Mesendoderm (in vitro differentiated cells): Measurements from ENCODE around the gene CACTIN.

Experiments
- DNase-seq: peaks from one replicate; pipeline ENCODE4 v3.0.0; 2013
- H2AK5ac ChIP-seq: 2 replicates; pipeline ENCODE4 v1.6.1; 2013; ENCODE audit warnings: low read length, inconsistent platforms
- H2BK120ac ChIP-seq: 2 replicates; pipeline ENCODE4 v1.6.1; 2013; ENCODE audit warnings: low read depth, mild to moderate bottlenecking, low read length, moderate library complexity, mixed read lengths
- H2BK15ac ChIP-seq: replicated peaks from 2 replicates; pipeline ENCODE4 v1.6.1; 2013; ENCODE audit warnings: low read depth, mild to moderate bottlenecking, moderate library complexity
- H2BK5ac ChIP-seq: 2 replicates; pipeline ENCODE4 v1.6.1; 2013; ENCODE audit warnings: low read length, inconsistent platforms
- H3K18ac ChIP-seq: 2 replicates; pipeline ENCODE4 v1.6.1; 2013; ENCODE audit warnings: mild to moderate bottlenecking, low read length, mixed read lengths
- H3K23ac ChIP-seq: one replicate; pipeline ENCODE4 v1.6.1; 2013; ENCODE audit warnings: low read length
- H3K27ac ChIP-seq: 2 replicates; pipeline ENCODE4 v1.5.1; 2013; ENCODE audit warnings: low read depth, mild to moderate bottlenecking, inconsistent platforms, low read length, moderate library complexity
- H3K27me3 ChIP-seq: 2 replicates; pipeline ENCODE4 v1.6.1; 2013; ENCODE audit warnings: low read length, control low read depth, mild to moderate bottlenecking, inconsistent platforms; ENCODE audit not compliant: insufficient read depth, poor library complexity
- H3K36me3 ChIP-seq: 2 replicates; pipeline ENCODE4 v1.6.1; 2013; ENCODE audit warnings: low read length, inconsistent platforms; ENCODE audit not compliant: control insufficient read depth, insufficient read depth
- H3K4ac ChIP-seq: one replicate; pipeline ENCODE4 v1.6.1; 2013; ENCODE audit warnings: low read depth, mild to moderate bottlenecking, low read length, moderate library complexity
- H3K4me1 ChIP-seq: 2 replicates; pipeline ENCODE4 v1.6.1; 2013; ENCODE audit warnings: low read depth, low read length, inconsistent platforms; ENCODE audit not compliant: control insufficient read depth
- H3K4me2 ChIP-seq: 2 replicates; pipeline ENCODE4 v1.6.1; 2013; ENCODE audit warnings: low read length
- H3K4me3 ChIP-seq: 2 replicates; pipeline ENCODE4 v1.5.1; 2013; ENCODE audit warnings: mild to moderate bottlenecking, low read length
- H3K56ac ChIP-seq: one replicate; pipeline ENCODE4 v1.6.1; 2013; ENCODE audit warnings: low read length
- H3K79me1 ChIP-seq: 2 replicates; pipeline ENCODE4 v1.6.1; 2013; ENCODE audit warnings: low read length, inconsistent platforms
- H3K79me2 ChIP-seq: 2 replicates; pipeline ENCODE4 v1.6.1; 2013; ENCODE audit warnings: mild to moderate bottlenecking, low read length; ENCODE audit not compliant: control insufficient read depth, insufficient read depth
- H3K9ac ChIP-seq: 2 replicates; pipeline ENCODE4 v1.6.1; 2013; ENCODE audit warnings: low read length, inconsistent platforms
- H4K5ac ChIP-seq: one replicate; pipeline ENCODE4 v1.6.1; 2013; ENCODE audit warnings: low read length
- H4K8ac ChIP-seq: one replicate; pipeline ENCODE4 v1.6.1; 2013; ENCODE audit warnings: low read depth, mild to moderate bottlenecking, control low read depth, low read length, moderate library complexity
- WGBS: extraction: QIAGEN DNeasy Blood & Tissue Kit; methylation state at CpG from one replicate; pipeline ENCODE4 v1.1.7; 2013; ENCODE audit warnings: low lambda C conversion rate, missing lambda C conversion rate; ENCODE audit not compliant: insufficient coverage; ENCODE audit errors: extremely low coverage; 5-methylcytosine and 5-hydroxymethylcytosine counted together

Gene CACTIN

DNA sequence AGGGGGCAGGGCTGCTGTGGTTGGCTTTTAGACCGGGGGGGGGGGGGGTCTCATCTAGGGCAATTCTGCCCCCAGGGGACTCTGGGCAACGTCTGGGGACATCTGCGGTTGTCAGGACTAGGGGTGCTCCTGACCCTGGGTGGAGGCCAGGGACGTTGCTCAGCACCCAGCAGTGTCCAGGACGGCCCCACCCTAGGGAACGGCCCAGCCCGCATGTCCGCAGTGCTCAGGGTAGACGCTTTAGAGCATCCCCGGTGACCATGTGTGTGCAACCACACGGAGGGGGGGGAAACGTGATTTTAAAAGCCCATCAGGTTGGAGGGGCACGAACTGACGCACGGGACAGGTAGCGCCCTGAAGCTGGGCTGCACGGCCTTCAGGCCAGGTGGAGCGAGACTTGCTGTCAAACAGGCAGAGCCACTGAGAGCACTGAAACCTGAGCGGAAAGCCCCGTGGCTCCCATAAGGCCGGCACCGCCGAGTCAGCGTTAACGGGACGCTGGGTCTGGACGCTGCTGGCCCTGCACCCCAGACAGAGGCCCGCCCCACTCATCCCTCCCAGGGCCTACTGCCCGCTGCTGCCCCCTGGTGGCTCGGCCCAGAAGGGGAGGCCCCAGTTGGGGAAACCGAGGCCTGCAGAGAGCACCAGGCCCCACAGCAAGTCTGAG is 8.3 kb downstream of the CACTIN start:
- no peak overlapping the region for H3K9ac ChIP-seq
- no peak overlapping the region for H3K4ac ChIP-seq
- no peak overlapping the region for H2AK5ac ChIP-seq
- no peaks in the 10 kb centered on the region for H3K36me3 ChIP-seq
- H3K27me3 ChIP-seq, result no peaks in the 10 kb centered on the region
- H2BK5ac ChIP-seq, result no peak overlapping the region
- no peak overlapping the region for H2BK120ac ChIP-seq
- no peak overlapping the region for H3K4me2 ChIP-seq
- no peaks in the 10 kb centered on the region for H3K4me1 ChIP-seq
- H3K4me3 ChIP-seq, result no peak overlapping the region
- no CpG with 5 or more reads among the region's 31 CpGs for WGBS
- no peak overlapping the region for H4K8ac ChIP-seq
- H3K79me1 ChIP-seq, result no peaks in the 10 kb centered on the region
- no peak overlapping the region for H4K5ac ChIP-seq
- no peak overlapping the region for H3K23ac ChIP-seq
- peak; percentile 49 for DNase-seq
- H3K56ac ChIP-seq, result no peak overlapping the region
- H2BK15ac ChIP-seq, result no peak overlapping the region
- H3K18ac ChIP-seq, result no peak overlapping the region
- H3K27ac ChIP-seq, result no peak overlapping the region
- no peaks in the 10 kb centered on the region for H3K79me2 ChIP-seq

DNA sequence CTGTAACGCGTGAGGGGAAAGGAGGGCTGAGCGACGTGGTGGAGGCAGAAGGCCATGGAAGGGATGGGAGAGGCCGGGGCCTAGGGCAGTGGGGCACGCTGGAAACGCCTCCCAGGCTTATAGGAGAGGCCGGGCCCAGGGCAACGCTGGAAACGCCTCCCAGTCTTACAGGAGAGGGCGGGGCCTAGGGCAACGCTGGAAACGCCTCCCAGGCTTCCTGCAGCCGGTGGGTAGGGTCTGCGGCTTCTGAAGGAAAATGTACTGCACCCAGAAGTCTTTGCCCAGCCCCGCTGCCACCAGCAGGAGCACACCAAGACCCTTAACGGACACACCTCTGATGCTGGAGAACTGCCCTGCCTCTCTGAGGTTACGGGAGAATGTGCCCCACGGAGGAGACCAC is 9.1 kb downstream of the CACTIN start:
- no peaks in the 10 kb centered on the region for H3K79me1 ChIP-seq
- no peaks in the 10 kb centered on the region for H3K27me3 ChIP-seq
- H2BK120ac ChIP-seq, result no peak overlapping the region
- no peak overlapping the region for H3K23ac ChIP-seq
- peak; percentile 26 for DNase-seq
- H3K4me3 ChIP-seq, result no peak overlapping the region
- no peak overlapping the region for H4K8ac ChIP-seq
- H2AK5ac ChIP-seq, result no peak overlapping the region
- H3K18ac ChIP-seq, result no peak overlapping the region
- no peak overlapping the region for H2BK15ac ChIP-seq
- peak overlapping the region; percentile 15 for H3K56ac ChIP-seq
- no peaks in the 10 kb centered on the region for H3K4me1 ChIP-seq
- H3K4ac ChIP-seq, result no peak overlapping the region
- no peak overlapping the region for H4K5ac ChIP-seq
- H3K9ac ChIP-seq, result no peak overlapping the region
- no peaks in the 10 kb centered on the region for H3K36me3 ChIP-seq
- no peak overlapping the region for H2BK5ac ChIP-seq
- H3K27ac ChIP-seq, result no peak overlapping the region
- H3K79me2 ChIP-seq, result no peaks in the 10 kb centered on the region
- H3K4me2 ChIP-seq, result no peak overlapping the region
- WGBS, result no CpG with 5 or more reads among the region's 19 CpGs

DNA sequence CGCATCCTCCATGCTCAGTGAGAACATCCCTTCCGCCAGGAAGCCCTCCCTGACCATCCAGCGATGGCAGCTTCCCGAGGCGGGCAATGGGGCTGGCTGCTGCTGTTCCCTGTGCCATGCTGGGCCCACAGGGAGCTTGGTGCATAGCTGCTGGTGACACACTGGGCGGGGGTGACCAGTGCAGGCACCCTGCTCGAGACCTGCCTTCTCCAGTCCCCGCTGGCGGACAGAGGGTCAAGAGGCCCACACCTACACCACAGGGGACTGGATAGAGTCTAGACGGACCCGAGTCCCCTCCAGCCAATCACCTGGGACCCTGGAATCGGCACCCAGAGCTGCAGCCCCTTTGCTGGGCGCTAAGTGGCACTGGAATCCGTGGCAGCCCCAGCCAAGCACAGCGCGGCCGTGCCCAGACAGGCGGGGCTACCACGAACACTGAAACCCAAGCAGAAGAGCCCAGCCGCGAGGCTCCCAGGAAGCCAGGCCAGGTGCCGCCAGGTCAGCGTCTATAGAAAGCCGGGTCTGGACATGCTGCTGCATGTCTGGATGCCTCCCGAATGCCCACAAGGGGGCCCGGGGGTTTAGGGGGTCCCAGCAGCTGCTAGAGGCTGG is 11.0 kb downstream of the CACTIN start:
- H3K4ac ChIP-seq, result no peak overlapping the region
- H3K4me1 ChIP-seq, result no peaks in the 10 kb centered on the region
- no peak overlapping the region for H3K23ac ChIP-seq
- H3K18ac ChIP-seq, result no peak overlapping the region
- no peak overlapping the region for H4K8ac ChIP-seq
- H3K79me1 ChIP-seq, result no peaks in the 10 kb centered on the region
- H2BK15ac ChIP-seq, result no peak overlapping the region
- no peak overlapping the region for H4K5ac ChIP-seq
- WGBS, result no CpG with 5 or more reads among the region's 26 CpGs
- H3K36me3 ChIP-seq, result peaks cover 2% of the 10 kb centered on the region
- no peak for DNase-seq
- H3K27me3 ChIP-seq, result no peaks in the 10 kb centered on the region
- no peak overlapping the region for H3K56ac ChIP-seq
- H2AK5ac ChIP-seq, result no peak overlapping the region
- H3K27ac ChIP-seq, result no peak overlapping the region
- no peak overlapping the region for H2BK5ac ChIP-seq
- no peak overlapping the region for H2BK120ac ChIP-seq
- H3K4me3 ChIP-seq, result no peak overlapping the region
- H3K79me2 ChIP-seq, result no peaks in the 10 kb centered on the region
- H3K4me2 ChIP-seq, result no peak overlapping the region
- H3K9ac ChIP-seq, result no peak overlapping the region

DNA sequence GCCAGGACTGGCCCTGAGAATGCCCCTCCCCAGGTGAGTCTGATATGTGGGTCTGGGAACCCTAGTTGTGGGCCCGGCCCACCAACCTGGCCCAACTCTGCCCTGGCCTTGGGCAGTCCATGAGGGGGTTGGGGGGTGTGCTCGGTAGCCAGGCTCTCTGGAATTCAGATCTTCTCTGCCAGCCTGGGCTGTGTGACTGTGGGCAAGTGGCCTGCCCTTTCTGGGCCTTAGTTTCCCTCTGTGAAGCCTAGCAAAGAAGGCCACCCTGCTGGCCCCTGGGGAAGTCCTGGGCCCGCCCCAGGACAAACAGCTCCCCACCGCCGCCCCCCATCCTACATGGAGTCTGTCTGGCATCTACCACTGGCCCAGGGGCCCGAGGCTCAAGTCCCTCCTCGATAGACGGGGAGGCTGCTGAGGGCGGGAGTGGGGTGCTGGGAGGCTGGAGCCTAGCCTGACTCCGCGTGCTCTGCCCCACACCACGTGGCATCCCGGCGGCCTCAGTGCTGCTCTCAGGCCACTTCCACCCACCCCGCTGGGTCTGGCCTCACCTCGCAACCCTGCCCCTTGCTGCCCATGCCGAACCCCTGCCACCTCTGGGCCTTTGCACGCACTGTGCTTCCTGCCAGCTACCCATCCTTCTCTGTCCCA is 11.6 kb downstream of the CACTIN start:
- no peak overlapping the region for H2BK120ac ChIP-seq
- no peaks in the 10 kb centered on the region for H3K4me1 ChIP-seq

DNA sequence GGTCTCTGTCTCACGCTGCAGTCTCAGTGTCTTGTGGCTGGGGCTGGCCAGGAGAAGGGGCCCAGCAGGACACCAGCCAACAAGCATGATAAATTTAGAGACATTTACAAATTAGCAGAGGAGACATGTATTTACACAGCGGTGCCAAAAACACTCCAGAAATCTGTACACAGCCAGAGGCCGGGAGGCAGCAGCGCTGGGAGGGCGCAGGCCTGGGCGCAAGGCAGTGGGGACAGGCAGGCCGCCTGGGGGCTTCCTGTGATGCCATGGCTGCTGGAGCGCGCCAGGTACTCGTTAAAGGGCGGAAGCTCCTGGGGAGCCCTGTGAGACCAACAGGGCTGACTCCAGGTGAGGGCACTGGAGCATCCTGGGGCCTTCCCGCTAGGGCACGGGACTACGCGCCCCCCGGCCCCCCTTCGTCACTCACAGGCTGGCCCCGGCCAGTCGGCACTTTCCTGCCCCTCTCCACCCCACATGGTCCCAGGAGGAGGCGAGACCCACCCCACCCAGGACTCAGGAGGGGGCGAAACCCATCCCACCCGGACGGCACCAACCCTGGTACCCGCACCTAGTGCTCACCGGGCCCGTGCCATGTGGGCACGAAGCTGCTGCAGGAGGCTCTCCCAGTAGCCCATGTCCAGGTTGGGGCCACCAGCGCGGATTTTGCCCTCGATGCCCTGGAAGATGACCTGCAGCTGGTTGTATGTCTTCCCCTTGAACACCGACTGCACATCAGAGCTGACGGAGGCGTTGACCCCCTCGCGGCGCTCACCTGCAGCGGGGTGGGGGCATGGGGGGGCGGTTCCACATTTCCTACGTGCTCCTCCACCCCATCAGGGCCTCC is 12.6 kb downstream of the CACTIN start:
- no peaks in the 10 kb centered on the region for H3K27me3 ChIP-seq
- H2AK5ac ChIP-seq, result no peak overlapping the region
- no peaks in the 10 kb centered on the region for H3K79me2 ChIP-seq
- no peak overlapping the region for H4K8ac ChIP-seq
- no peak overlapping the region for H4K5ac ChIP-seq
- DNase-seq, result no peak
- peaks cover 2% of the 10 kb centered on the region for H3K36me3 ChIP-seq
- no peak overlapping the region for H3K18ac ChIP-seq
- no peak overlapping the region for H3K4me3 ChIP-seq
- no peak overlapping the region for H3K27ac ChIP-seq
- H3K4me1 ChIP-seq, result no peaks in the 10 kb centered on the region
- no peak overlapping the region for H3K9ac ChIP-seq
- no peak overlapping the region for H2BK15ac ChIP-seq
- H3K4ac ChIP-seq, result no peak overlapping the region
- H3K56ac ChIP-seq, result no peak overlapping the region
- no CpG with 5 or more reads among the region's 39 CpGs for WGBS
- no peak overlapping the region for H3K4me2 ChIP-seq
- no peak overlapping the region for H3K23ac ChIP-seq
- no peak overlapping the region for H2BK120ac ChIP-seq
- no peak overlapping the region for H2BK5ac ChIP-seq
- H3K79me1 ChIP-seq, result no peaks in the 10 kb centered on the region

More for the DNA sequence above, 11.6 kb downstream of the CACTIN start:
- no peak overlapping the region for H4K8ac ChIP-seq
- no peak overlapping the region for H4K5ac ChIP-seq
- no peak overlapping the region for H3K9ac ChIP-seq
- no peak overlapping the region for H3K23ac ChIP-seq
- H3K4me2 ChIP-seq, result no peak overlapping the region
- no peak overlapping the region for H3K56ac ChIP-seq
- no peak for DNase-seq
- H3K27ac ChIP-seq, result no peak overlapping the region
- H3K18ac ChIP-seq, result no peak overlapping the region
- H3K79me1 ChIP-seq, result no peaks in the 10 kb centered on the region
- no peak overlapping the region for H2AK5ac ChIP-seq
- H2BK15ac ChIP-seq, result no peak overlapping the region
- H3K4me3 ChIP-seq, result no peak overlapping the region
- H3K27me3 ChIP-seq, result no peaks in the 10 kb centered on the region
- H3K4ac ChIP-seq, result no peak overlapping the region
- H3K36me3 ChIP-seq, result peaks cover 2% of the 10 kb centered on the region
- no CpG with 5 or more reads among the region's 18 CpGs for WGBS
- H2BK5ac ChIP-seq, result no peak overlapping the region
- H3K79me2 ChIP-seq, result no peaks in the 10 kb centered on the region
